PC-3 (cell line): Measurements from ENCODE around the gene ARHGAP24.

ENCODE experiments used
- EZH2phosphoT487 ChIP-seq: fragments of 300-600 bp; sonication (generic); IDR thresholded peaks from 2 replicates; pipeline ENCODE4 v1.6.1; 2018; ENCODE audit warnings: mild to moderate bottlenecking, antibody characterized with exemption, low read length, borderline replicate concordance
- TF ChIP-seq, protein P1 (sequence below): fragments of 300-600 bp; sonication (generic); conservative IDR thresholded peaks from 2 replicates; pipeline ENCODE4 v1.5.1; 2017; ENCODE audit warnings: antibody characterized with exemption, low read depth, mild to moderate bottlenecking, low read length

DNA sequence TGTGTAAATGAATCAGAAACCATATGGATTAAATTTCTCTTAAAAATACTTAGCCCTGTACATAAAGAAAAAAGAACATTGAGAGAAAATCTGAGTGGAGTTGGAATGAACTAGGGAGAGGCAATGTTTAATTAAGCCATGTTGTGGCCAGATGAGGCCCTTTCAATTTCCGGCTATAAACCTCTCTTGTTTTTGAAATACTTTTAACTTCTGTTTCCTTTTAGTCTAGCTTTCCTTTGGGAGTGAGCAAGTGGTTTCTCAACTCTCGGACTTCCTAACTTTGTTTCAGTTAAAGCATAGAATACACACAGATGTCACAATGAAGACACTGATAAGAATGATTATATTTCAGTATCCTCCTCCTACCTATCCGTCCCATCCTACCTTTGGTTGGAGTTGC is 197.2 kb downstream of the ARHGAP24 start:
- TF ChIP-seq, protein P1, sequence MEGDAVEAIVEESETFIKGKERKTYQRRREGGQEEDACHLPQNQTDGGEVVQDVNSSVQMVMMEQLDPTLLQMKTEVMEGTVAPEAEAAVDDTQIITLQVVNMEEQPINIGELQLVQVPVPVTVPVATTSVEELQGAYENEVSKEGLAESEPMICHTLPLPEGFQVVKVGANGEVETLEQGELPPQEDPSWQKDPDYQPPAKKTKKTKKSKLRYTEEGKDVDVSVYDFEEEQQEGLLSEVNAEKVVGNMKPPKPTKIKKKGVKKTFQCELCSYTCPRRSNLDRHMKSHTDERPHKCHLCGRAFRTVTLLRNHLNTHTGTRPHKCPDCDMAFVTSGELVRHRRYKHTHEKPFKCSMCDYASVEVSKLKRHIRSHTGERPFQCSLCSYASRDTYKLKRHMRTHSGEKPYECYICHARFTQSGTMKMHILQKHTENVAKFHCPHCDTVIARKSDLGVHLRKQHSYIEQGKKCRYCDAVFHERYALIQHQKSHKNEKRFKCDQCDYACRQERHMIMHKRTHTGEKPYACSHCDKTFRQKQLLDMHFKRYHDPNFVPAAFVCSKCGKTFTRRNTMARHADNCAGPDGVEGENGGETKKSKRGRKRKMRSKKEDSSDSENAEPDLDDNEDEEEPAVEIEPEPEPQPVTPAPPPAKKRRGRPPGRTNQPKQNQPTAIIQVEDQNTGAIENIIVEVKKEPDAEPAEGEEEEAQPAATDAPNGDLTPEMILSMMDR: no peak
- TF ChIP-seq EZH2phosphoT487: no peak
